H9 (cell line): ENCODE measurements around the gene TESPA1. TPM values are rescaled to one million over a fixed set of nuclear protein-coding genes. Genes with fewer than 3 reads are reported as not detected.
A peak's percentile ranks its signal among the peaks of the same experiment; 100 is the strongest.

Source experiments
- DNase-seq: peaks from one replicate; pipeline ENCODE4 v3.0.0-alpha.2; 2017
- H2AFZ ChIP-seq: one replicate; pipeline ENCODE4 v1.6.1; 2013; ENCODE audit warnings: mild to moderate bottlenecking, low read length, control low read depth, moderate library complexity
- H2AK5ac ChIP-seq: 2 replicates; pipeline ENCODE4 v1.6.1; 2013; ENCODE audit warnings: low read length, control low read depth, mixed read lengths; ENCODE audit not compliant: insufficient read length
- H2BK120ac ChIP-seq: one replicate; pipeline ENCODE4 v1.6.1; 2013; ENCODE audit warnings: low read depth, mild to moderate bottlenecking, low read length, control low read depth, inconsistent platforms; ENCODE audit not compliant: poor library complexity, severe bottlenecking
- H2BK12ac ChIP-seq: 2 replicates; pipeline ENCODE4 v1.6.1; 2013; ENCODE audit warnings: low read length, control low read depth, mixed read lengths, low read depth; ENCODE audit not compliant: insufficient read length
- H2BK15ac ChIP-seq: 2 replicates; pipeline ENCODE4 v1.6.1; 2013; ENCODE audit warnings: low read depth, low read length, control low read depth
- H2BK20ac ChIP-seq: one replicate; pipeline ENCODE4 v1.6.1; 2013; ENCODE audit warnings: low read depth, mild to moderate bottlenecking, low read length, control low read depth, inconsistent platforms; ENCODE audit not compliant: poor library complexity, severe bottlenecking
- H2BK5ac ChIP-seq: 2 replicates; pipeline ENCODE4 v1.6.1; 2013; ENCODE audit warnings: low read length, control low read depth, mixed read lengths; ENCODE audit not compliant: insufficient read length
- H3K14ac ChIP-seq: 2 replicates; pipeline ENCODE4 v1.6.1; 2013; ENCODE audit warnings: low read length, control low read depth; ENCODE audit not compliant: insufficient read depth
- H3K18ac ChIP-seq: 2 replicates; pipeline ENCODE4 v1.6.1; 2013; ENCODE audit warnings: low read depth, mild to moderate bottlenecking, mixed read lengths, low read length, control low read depth; ENCODE audit not compliant: insufficient read length
- H3K23ac ChIP-seq: 2 replicates; pipeline ENCODE4 v1.6.1; 2013; ENCODE audit warnings: low read length, control low read depth, mixed read lengths, low read depth; ENCODE audit not compliant: insufficient read length
- H3K23me2 ChIP-seq: 2 replicates; pipeline ENCODE4 v1.6.1; 2013; ENCODE audit warnings: low read depth, mild to moderate bottlenecking, mixed read lengths, low read length, control low read depth; ENCODE audit not compliant: insufficient read length, poor library complexity, severe bottlenecking
- H3K27ac ChIP-seq: 2 replicates; pipeline ENCODE4 v1.5.1; 2013; ENCODE audit warnings: low read length, control low read depth, mixed read lengths, low read depth; ENCODE audit not compliant: insufficient read length
- H3K27me3 ChIP-seq: 2 replicates; pipeline ENCODE4 v1.6.1; 2013; ENCODE audit warnings: low read length, control low read depth, inconsistent platforms; ENCODE audit not compliant: insufficient read depth
- H3K4ac ChIP-seq: 2 replicates; pipeline ENCODE4 v1.6.1; 2013; ENCODE audit warnings: low read depth, mild to moderate bottlenecking, control low read depth, inconsistent platforms, low read length, moderate library complexity
- H3K4me1 ChIP-seq: 2 replicates; pipeline ENCODE4 v1.6.1; 2013; ENCODE audit warnings: low read length, control low read depth, inconsistent platforms; ENCODE audit not compliant: insufficient read depth
- H3K4me2 ChIP-seq: 2 replicates; pipeline ENCODE4 v1.6.1; 2013; ENCODE audit warnings: low read length, control low read depth, mixed read lengths; ENCODE audit not compliant: insufficient read length, insufficient read depth
- H3K56ac ChIP-seq: 2 replicates; pipeline ENCODE4 v1.6.1; 2013; ENCODE audit warnings: low read depth, mild to moderate bottlenecking, mixed read lengths, low read length, control low read depth; ENCODE audit not compliant: insufficient read length
- H3K79me1 ChIP-seq: 2 replicates; pipeline ENCODE4 v1.6.1; 2013; ENCODE audit warnings: low read depth, mild to moderate bottlenecking, moderate library complexity, low read length, control low read depth, inconsistent platforms; ENCODE audit not compliant: insufficient read depth, poor library complexity, severe bottlenecking
- H3K79me2 ChIP-seq: 2 replicates; pipeline ENCODE4 v1.6.1; 2013; ENCODE audit warnings: low read length, control low read depth, inconsistent platforms; ENCODE audit not compliant: insufficient read depth
- H3K9ac ChIP-seq: 2 replicates; pipeline ENCODE4 v1.6.1; 2013; ENCODE audit warnings: low read length, control low read depth, mixed read lengths; ENCODE audit not compliant: insufficient read length; ENCODE audit errors: extremely low read depth
- H3K9me3 ChIP-seq: one replicate; pipeline ENCODE4 v1.6.1; 2013; ENCODE audit warnings: low read depth, low read length, inconsistent platforms; ENCODE audit not compliant: control insufficient read depth
- H3T11ph ChIP-seq: one replicate; pipeline ENCODE4 v1.6.1; 2013; ENCODE audit warnings: mild to moderate bottlenecking, low read length, control low read depth, inconsistent platforms
- H4K20me1 ChIP-seq: one replicate; pipeline ENCODE4 v1.6.1; 2013; ENCODE audit not compliant: control insufficient read depth, insufficient read length, insufficient read depth
- H4K5ac ChIP-seq: 2 replicates; pipeline ENCODE4 v1.6.1; 2013; ENCODE audit warnings: low read depth, mild to moderate bottlenecking, mixed read lengths, low read length, control low read depth; ENCODE audit not compliant: insufficient read length
- H4K8ac ChIP-seq: replicated peaks from 2 replicates; pipeline ENCODE4 v1.6.1; 2013; ENCODE audit warnings: low read length, control low read depth, mixed read lengths, low read depth; ENCODE audit not compliant: insufficient read length
- H4K91ac ChIP-seq: 2 replicates; pipeline ENCODE4 v1.6.1; 2013; ENCODE audit warnings: low read depth, mild to moderate bottlenecking, moderate library complexity, mixed read lengths, low read length, control low read depth; ENCODE audit not compliant: insufficient read length
- H3K27ac Mint-ChIP-seq, 3 experiments: 2 replicates in 2 of 3; 3 replicates in 1 of 3; pipeline ENCODE4 v1.8.0; 2020 to 2021; ENCODE audit warnings: mixed read lengths in 3 of 3, mild to moderate bottlenecking in 1 of 3, moderate library complexity in 1 of 3
- H3K27me3 Mint-ChIP-seq: 2 replicates; pipeline ENCODE4 v1.8.0; 2021; ENCODE audit warnings: low read depth, mild to moderate bottlenecking, moderate library complexity, mixed read lengths
- H3K36me3 Mint-ChIP-seq, 3 experiments: 2 replicates in 2 of 3; 3 replicates in 1 of 3; pipeline ENCODE4 v1.8.0; 2020 to 2021; ENCODE audit warnings: low read depth in 3 of 3, mixed read lengths in 3 of 3; ENCODE audit not compliant: insufficient read depth in 1 of 3
- H3K4me1 Mint-ChIP-seq, 2 experiments: 2 replicates each; pipeline ENCODE4 v1.8.0; 2020; ENCODE audit warnings: mixed read lengths in 2 of 2
- H3K4me3 Mint-ChIP-seq, 2 experiments: 2 replicates in 1 of 2; 3 replicates in 1 of 2; pipeline ENCODE4 v1.8.0; 2020 to 2021; ENCODE audit warnings: mild to moderate bottlenecking in 2 of 2, mixed read lengths in 2 of 2, moderate library complexity in 1 of 2
- H3K9me3 Mint-ChIP-seq, 2 experiments: 2 replicates in 1 of 2; 3 replicates in 1 of 2; pipeline ENCODE4 v1.8.0; 2020; ENCODE audit warnings: mild to moderate bottlenecking in 2 of 2, mixed read lengths in 2 of 2, moderate library complexity in 1 of 2
- CTCF ChIP-seq: fragments of 200-600 bp; sonication (generic); conservative IDR thresholded peaks from 3 replicates; pipeline ENCODE4 v1.8.0; 2021; ENCODE audit warnings: antibody characterized with exemption, mild to moderate bottlenecking
- WGBS: extraction: QIAGEN DNeasy Blood & Tissue Kit; methylation state at CpG from one replicate; pipeline ENCODE4 v1.1.7; 2013; ENCODE audit warnings: missing lambda C conversion rate, low lambda C conversion rate, mixed read lengths; ENCODE audit not compliant: insufficient read length; ENCODE audit errors: extremely low coverage; 5-methylcytosine and 5-hydroxymethylcytosine counted together
- total RNA-seq: library from RNA; stranded (reverse); gene quantifications from 2 replicates; pipeline ENCODE4 v1.2.1, GENCODE V29; 2021

Gene TESPA1
- total RNA-seq, 1 experiment from 2014 or later = not detected

- no peak overlapping the region for H3K18ac ChIP-seq
- H3K27me3 Mint-ChIP-seq = peaks cover 61% of the 10 kb centered on the region
- H3K27ac ChIP-seq = no peak overlapping the region
- H3K9me3 ChIP-seq = peaks cover 6% of the 10 kb centered on the region
- H2AFZ ChIP-seq = no peak overlapping the region
- no peak overlapping the region for H2BK5ac ChIP-seq
- TF ChIP-seq CTCF = no peak
- no peak overlapping the region for H4K8ac ChIP-seq
- no peaks in the 10 kb centered on the region for H3K23me2 ChIP-seq
- peaks cover 18 to 36% (median 27%) of the 10 kb centered on the region in 3 experiments for H3K36me3 Mint-ChIP-seq
- H3K4me1 ChIP-seq = no peaks in the 10 kb centered on the region
- H3K4me3 Mint-ChIP-seq = no peak overlapping the region
- WGBS = no CpG with 5 or more reads among the region's 1 CpG
- peak; percentile 50 for DNase-seq
- H3K27me3 ChIP-seq = no peaks in the 10 kb centered on the region; the same call in 1 of the 2 replicates
- no peak overlapping the region for H3K4ac ChIP-seq
- no peak overlapping the region for H3K23ac ChIP-seq
- H3K27ac Mint-ChIP-seq = no peak overlapping the region
- no peak overlapping the region for H3K14ac ChIP-seq
- no peak overlapping the region for H3K56ac ChIP-seq
- no peak overlapping the region for H3K4me2 ChIP-seq
- no peak overlapping the region for H4K91ac ChIP-seq
- H3K9me3 Mint-ChIP-seq = peaks cover 37% of the 10 kb centered on the region in 2 experiments
- peaks cover 20% of the 10 kb centered on the region in 2 experiments for H3K4me1 Mint-ChIP-seq
- H2BK15ac ChIP-seq = no peak overlapping the region
- no peak overlapping the region for H3K9ac ChIP-seq
- no peak overlapping the region for H2BK20ac ChIP-seq
- no peak overlapping the region for H2BK12ac ChIP-seq
- H3K79me2 ChIP-seq = no peaks in the 10 kb centered on the region
- H4K20me1 ChIP-seq = no peaks in the 10 kb centered on the region
- H3T11ph ChIP-seq = no peak overlapping the region
- H3K79me1 ChIP-seq = no peaks in the 10 kb centered on the region
- no peak overlapping the region for H2BK120ac ChIP-seq
- no peak overlapping the region for H2AK5ac ChIP-seq
- H4K5ac ChIP-seq = no peak overlapping the region
Measured at GRCh38 chr12:54926246-54926645, 58.3 kb downstream of the TESPA1 start.
